Measurements from ENCODE around the gene LIMA1. TPM values are rescaled to one million over a fixed set of nuclear protein-coding genes. Genes with fewer than 3 reads are reported as not detected.
A peak's percentile ranks its signal among the peaks of the same experiment; 100 is the strongest.

Gene LIMA1
- total and polyA plus RNA-seq, 9 of the 15 experiments (the other 6 are each of a cell fraction or from before 2014, with no cell fraction given) = 20.2 to 37.8 (median 27.3) TPM

DNA sequence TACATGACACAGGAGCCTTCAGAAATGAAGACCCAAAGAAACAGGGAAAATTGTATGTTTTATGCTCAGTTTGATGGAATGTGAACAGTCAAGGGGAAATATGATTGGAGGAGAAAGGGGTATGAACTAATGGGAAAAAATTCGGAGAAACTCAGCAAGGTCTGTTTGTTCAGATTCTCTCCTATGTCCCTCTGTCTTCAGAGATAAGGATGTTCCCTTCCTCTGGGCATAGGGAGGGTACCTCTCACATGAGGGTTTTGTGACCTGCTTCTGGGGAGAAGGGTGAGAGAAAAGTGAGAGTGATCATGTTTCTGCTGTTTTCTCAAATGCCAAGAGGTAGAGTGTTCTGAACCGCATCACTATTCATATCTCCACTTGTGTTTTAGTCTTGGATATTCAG, 26.6 kb upstream of the LIMA1 start (continued):
- TF ChIP-seq ELF4 (CRISPR knock-in tag; IDR thresholded peaks at IDR 0.05) = no peak
- TF ChIP-seq HDAC6 (IDR thresholded peaks at IDR 0.05; ENCODE audit: low read depth, low read length) = no peak
- no peak for TF ChIP-seq ZNF445 (CRISPR knock-in tag; IDR thresholded peaks at IDR 0.05; ENCODE audit: low read depth)
- 0 out of 2 replicates have a peak, but pooled peaks have one; percentile 23 for TF ChIP-seq POLR2AphosphoS5 (IDR thresholded peaks at IDR 0.05; ENCODE audit: control insufficient read depth, insufficient read depth, low read depth, low read length)
- TF ChIP-seq, protein P1, sequence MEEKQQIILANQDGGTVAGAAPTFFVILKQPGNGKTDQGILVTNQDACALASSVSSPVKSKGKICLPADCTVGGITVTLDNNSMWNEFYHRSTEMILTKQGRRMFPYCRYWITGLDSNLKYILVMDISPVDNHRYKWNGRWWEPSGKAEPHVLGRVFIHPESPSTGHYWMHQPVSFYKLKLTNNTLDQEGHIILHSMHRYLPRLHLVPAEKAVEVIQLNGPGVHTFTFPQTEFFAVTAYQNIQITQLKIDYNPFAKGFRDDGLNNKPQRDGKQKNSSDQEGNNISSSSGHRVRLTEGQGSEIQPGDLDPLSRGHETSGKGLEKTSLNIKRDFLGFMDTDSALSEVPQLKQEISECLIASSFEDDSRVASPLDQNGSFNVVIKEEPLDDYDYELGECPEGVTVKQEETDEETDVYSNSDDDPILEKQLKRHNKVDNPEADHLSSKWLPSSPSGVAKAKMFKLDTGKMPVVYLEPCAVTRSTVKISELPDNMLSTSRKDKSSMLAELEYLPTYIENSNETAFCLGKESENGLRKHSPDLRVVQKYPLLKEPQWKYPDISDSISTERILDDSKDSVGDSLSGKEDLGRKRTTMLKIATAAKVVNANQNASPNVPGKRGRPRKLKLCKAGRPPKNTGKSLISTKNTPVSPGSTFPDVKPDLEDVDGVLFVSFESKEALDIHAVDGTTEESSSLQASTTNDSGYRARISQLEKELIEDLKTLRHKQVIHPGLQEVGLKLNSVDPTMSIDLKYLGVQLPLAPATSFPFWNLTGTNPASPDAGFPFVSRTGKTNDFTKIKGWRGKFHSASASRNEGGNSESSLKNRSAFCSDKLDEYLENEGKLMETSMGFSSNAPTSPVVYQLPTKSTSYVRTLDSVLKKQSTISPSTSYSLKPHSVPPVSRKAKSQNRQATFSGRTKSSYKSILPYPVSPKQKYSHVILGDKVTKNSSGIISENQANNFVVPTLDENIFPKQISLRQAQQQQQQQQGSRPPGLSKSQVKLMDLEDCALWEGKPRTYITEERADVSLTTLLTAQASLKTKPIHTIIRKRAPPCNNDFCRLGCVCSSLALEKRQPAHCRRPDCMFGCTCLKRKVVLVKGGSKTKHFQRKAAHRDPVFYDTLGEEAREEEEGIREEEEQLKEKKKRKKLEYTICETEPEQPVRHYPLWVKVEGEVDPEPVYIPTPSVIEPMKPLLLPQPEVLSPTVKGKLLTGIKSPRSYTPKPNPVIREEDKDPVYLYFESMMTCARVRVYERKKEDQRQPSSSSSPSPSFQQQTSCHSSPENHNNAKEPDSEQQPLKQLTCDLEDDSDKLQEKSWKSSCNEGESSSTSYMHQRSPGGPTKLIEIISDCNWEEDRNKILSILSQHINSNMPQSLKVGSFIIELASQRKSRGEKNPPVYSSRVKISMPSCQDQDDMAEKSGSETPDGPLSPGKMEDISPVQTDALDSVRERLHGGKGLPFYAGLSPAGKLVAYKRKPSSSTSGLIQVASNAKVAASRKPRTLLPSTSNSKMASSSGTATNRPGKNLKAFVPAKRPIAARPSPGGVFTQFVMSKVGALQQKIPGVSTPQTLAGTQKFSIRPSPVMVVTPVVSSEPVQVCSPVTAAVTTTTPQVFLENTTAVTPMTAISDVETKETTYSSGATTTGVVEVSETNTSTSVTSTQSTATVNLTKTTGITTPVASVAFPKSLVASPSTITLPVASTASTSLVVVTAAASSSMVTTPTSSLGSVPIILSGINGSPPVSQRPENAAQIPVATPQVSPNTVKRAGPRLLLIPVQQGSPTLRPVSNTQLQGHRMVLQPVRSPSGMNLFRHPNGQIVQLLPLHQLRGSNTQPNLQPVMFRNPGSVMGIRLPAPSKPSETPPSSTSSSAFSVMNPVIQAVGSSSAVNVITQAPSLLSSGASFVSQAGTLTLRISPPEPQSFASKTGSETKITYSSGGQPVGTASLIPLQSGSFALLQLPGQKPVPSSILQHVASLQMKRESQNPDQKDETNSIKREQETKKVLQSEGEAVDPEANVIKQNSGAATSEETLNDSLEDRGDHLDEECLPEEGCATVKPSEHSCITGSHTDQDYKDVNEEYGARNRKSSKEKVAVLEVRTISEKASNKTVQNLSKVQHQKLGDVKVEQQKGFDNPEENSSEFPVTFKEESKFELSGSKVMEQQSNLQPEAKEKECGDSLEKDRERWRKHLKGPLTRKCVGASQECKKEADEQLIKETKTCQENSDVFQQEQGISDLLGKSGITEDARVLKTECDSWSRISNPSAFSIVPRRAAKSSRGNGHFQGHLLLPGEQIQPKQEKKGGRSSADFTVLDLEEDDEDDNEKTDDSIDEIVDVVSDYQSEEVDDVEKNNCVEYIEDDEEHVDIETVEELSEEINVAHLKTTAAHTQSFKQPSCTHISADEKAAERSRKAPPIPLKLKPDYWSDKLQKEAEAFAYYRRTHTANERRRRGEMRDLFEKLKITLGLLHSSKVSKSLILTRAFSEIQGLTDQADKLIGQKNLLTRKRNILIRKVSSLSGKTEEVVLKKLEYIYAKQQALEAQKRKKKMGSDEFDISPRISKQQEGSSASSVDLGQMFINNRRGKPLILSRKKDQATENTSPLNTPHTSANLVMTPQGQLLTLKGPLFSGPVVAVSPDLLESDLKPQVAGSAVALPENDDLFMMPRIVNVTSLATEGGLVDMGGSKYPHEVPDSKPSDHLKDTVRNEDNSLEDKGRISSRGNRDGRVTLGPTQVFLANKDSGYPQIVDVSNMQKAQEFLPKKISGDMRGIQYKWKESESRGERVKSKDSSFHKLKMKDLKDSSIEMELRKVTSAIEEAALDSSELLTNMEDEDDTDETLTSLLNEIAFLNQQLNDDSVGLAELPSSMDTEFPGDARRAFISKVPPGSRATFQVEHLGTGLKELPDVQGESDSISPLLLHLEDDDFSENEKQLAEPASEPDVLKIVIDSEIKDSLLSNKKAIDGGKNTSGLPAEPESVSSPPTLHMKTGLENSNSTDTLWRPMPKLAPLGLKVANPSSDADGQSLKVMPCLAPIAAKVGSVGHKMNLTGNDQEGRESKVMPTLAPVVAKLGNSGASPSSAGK (IDR thresholded peaks at IDR 0.05) = no peak
- TF ChIP-seq ZC3H11A (IDR thresholded peaks at IDR 0.05; ENCODE audit: low read depth, low read length) = no peak
- no peak for TF ChIP-seq ZNF23 (CRISPR knock-in tag; IDR thresholded peaks at IDR 0.05)
- TF ChIP-seq, protein P2, sequence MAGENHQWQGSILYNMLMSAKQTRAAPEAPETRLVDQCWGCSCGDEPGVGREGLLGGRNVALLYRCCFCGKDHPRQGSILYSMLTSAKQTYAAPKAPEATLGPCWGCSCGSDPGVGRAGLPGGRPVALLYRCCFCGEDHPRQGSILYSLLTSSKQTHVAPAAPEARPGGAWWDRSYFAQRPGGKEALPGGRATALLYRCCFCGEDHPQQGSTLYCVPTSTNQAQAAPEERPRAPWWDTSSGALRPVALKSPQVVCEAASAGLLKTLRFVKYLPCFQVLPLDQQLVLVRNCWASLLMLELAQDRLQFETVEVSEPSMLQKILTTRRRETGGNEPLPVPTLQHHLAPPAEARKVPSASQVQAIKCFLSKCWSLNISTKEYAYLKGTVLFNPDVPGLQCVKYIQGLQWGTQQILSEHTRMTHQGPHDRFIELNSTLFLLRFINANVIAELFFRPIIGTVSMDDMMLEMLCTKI (IDR thresholded peaks at IDR 0.05; ENCODE audit: partially characterized antibody) = no peak
- no peak for TF ChIP-seq ZNF444 (CRISPR knock-in tag; IDR thresholded peaks at IDR 0.05)
- TF ChIP-seq FOXA3 (CRISPR knock-in tag; conservative IDR thresholded peaks at IDR 0.05 in 1 of 2, IDR thresholded peaks at IDR 0.05 in 1 of 2) = peak in 1 of 2 experiments; percentile 65; a peak in 2 of 4 replicates
- TF ChIP-seq, protein P3, sequence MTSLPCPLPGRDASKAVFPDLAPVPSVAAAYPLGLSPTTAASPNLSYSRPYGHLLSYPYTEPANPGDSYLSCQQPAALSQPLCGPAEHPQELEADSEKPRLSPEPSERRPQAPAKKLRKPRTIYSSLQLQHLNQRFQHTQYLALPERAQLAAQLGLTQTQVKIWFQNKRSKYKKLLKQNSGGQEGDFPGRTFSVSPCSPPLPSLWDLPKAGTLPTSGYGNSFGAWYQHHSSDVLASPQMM (CRISPR knock-in tag; IDR thresholded peaks at IDR 0.05) = no peak
- no peak for TF ChIP-seq TAF1 (IDR thresholded peaks at IDR 0.05; ENCODE audit: control insufficient read depth, extremely low read depth, insufficient read depth, low read length, severe bottlenecking)
- TF ChIP-seq HNRNPK (IDR thresholded peaks at IDR 0.05; ENCODE audit: low read depth, low read length, poor library complexity, severe bottlenecking) = no peak
- no peak for TF ChIP-seq PYGO2 (tag; IDR thresholded peaks at IDR 0.05)
- 0 out of 4 replicates have a peak, but pooled peaks of 1 of the 2 experiments have one; percentile 27 for TF ChIP-seq TBL1XR1 (IDR thresholded peaks at IDR 0.05; ENCODE audit: low read length in 2 of 2)
